ENCODE data around the gene CHRNA5.
"Not testable (repeated sequence)": the region's sequence is repeated elsewhere in the genome, so short reads cannot be mapped to it uniquely, and the experiment has no call there.

Gene CHRNA5

GRCh38 chr15:78565097-78565950, at the start of gene CHRNA5:
Gene CHRNA5, plus strand, starts transcription at chr15:78565520. Its CDS starts 200 bp downstream, at chr15:78565720.
- DNase-seq (ENCODE audit: low spot score) = peak; percentile 94

- DNase-seq (ENCODE audit: low spot score) = not testable (repeated sequence)
Measured at GRCh38 chr15:78520035-78520434, 45.3 kb upstream of the CHRNA5 start.

GRCh38 chr15:78524230-78524629, 41.1 kb upstream of the CHRNA5 start:
- DNase-seq (ENCODE audit: low spot score) = no peak

- DNase-seq (ENCODE audit: low spot score) = no peak
Measured at GRCh38 chr15:78527325-78527724, 38.0 kb upstream of the CHRNA5 start.

- DNase-seq (ENCODE audit: low spot score) = no peak
Measured at GRCh38 chr15:78533331-78533730, 32.0 kb upstream of the CHRNA5 start.

GRCh38 chr15:78536134-78536533, 29.2 kb upstream of the CHRNA5 start:
- no peak for DNase-seq (ENCODE audit: low spot score)

GRCh38 chr15:78537266-78537905, 27.9 kb upstream of the CHRNA5 start:
- DNase-seq (ENCODE audit: low spot score) = no peak

GRCh38 chr15:78538358-78538757, 27.0 kb upstream of the CHRNA5 start:
- DNase-seq (ENCODE audit: low spot score) = no peak

GRCh38 chr15:78539464-78540140, 25.7 kb upstream of the CHRNA5 start:
- DNase-seq (ENCODE audit: low spot score) = not testable (repeated sequence)

GRCh38 chr15:78540141-78540870, 25.0 kb upstream of the CHRNA5 start, which contains the start of gene PSMA4:
Gene PSMA4, plus strand, starts transcription at chr15:78540444. Its CDS starts 1,484 bp downstream, at chr15:78541928.
- peak; percentile 88 for DNase-seq (ENCODE audit: low spot score)

- DNase-seq (ENCODE audit: low spot score) = peak; percentile 5
Measured at GRCh38 chr15:78540871-78541743, 24.2 kb upstream of the CHRNA5 start.

GRCh38 chr15:78541744-78542034, 23.6 kb upstream of the CHRNA5 start:
- DNase-seq (ENCODE audit: low spot score) = no peak

GRCh38 chr15:78542647-78543046, 22.7 kb upstream of the CHRNA5 start:
- DNase-seq (ENCODE audit: low spot score) = no peak

- no peak for DNase-seq (ENCODE audit: low spot score)
Measured at GRCh38 chr15:78550194-78550593, 15.1 kb upstream of the CHRNA5 start.

GRCh38 chr15:78550815-78551214, 14.5 kb upstream of the CHRNA5 start:
- DNase-seq (ENCODE audit: low spot score) = no peak

GRCh38 chr15:78551902-78552301, 13.4 kb upstream of the CHRNA5 start:
- no peak for DNase-seq (ENCODE audit: low spot score)

GRCh38 chr15:78552597-78552996, 12.7 kb upstream of the CHRNA5 start:
- DNase-seq (ENCODE audit: low spot score) = no peak

- DNase-seq (ENCODE audit: low spot score) = not testable (repeated sequence)
Measured at GRCh38 chr15:78560201-78560600, 5.1 kb upstream of the CHRNA5 start.

- DNase-seq (ENCODE audit: low spot score) = no peak
Measured at GRCh38 chr15:78561490-78561889, 3.8 kb upstream of the CHRNA5 start.

GRCh38 chr15:78563092-78563491, 2.2 kb upstream of the CHRNA5 start:
- no peak for DNase-seq (ENCODE audit: low spot score)

- no peak for DNase-seq (ENCODE audit: low spot score)
Measured at GRCh38 chr15:78564743-78565096, 600 bp upstream of the CHRNA5 start.
